Measurements from ENCODE around the gene PARVB.
"Not testable (repeated sequence)": the region's sequence is repeated elsewhere in the genome, so short reads cannot be mapped to it uniquely, and the experiment has no call there.

PARVB gene

GRCh38 chr22:43996981-43997265 is 27.2 kb upstream of the PARVB start:
- no peak for DNase-seq (ENCODE audit: low read depth in 2 of 2)

- no peak for DNase-seq (ENCODE audit: low read depth in 2 of 2)
Measured at GRCh38 chr22:43998679-43999264, 25.3 kb upstream of the PARVB start.

GRCh38 chr22:43999378-43999777 is 24.7 kb upstream of the PARVB start:
- no peak for DNase-seq (ENCODE audit: low read depth in 2 of 2)

- DNase-seq (ENCODE audit: low read depth in 2 of 2), result no peak
Measured at GRCh38 chr22:44000123-44000522, 24.0 kb upstream of the PARVB start.

GRCh38 chr22:44001521-44001920 is 22.6 kb upstream of the PARVB start:
- DNase-seq (ENCODE audit: low read depth in 2 of 2), result no peak

GRCh38 chr22:44002324-44002723 is 21.8 kb upstream of the PARVB start:
- DNase-seq (ENCODE audit: low read depth in 2 of 2), result no peak

- no peak for DNase-seq (ENCODE audit: low read depth in 2 of 2)
Measured at GRCh38 chr22:44002997-44003396, 21.1 kb upstream of the PARVB start.

GRCh38 chr22:44003405-44004103 is 20.5 kb upstream of the PARVB start:
- DNase-seq (ENCODE audit: low read depth in 2 of 2), result no peak

- no peak for DNase-seq (ENCODE audit: low read depth in 2 of 2)
Measured at GRCh38 chr22:44004104-44004460, 20.0 kb upstream of the PARVB start.

GRCh38 chr22:44005524-44005923 is 18.6 kb upstream of the PARVB start:
- no peak for DNase-seq (ENCODE audit: low read depth in 2 of 2)

GRCh38 chr22:44012162-44012561 is 11.9 kb upstream of the PARVB start:
- DNase-seq (ENCODE audit: low read depth in 2 of 2), result no peak

- no peak for DNase-seq (ENCODE audit: low read depth in 2 of 2)
Measured at GRCh38 chr22:44012591-44012990, 11.5 kb upstream of the PARVB start.

- DNase-seq (ENCODE audit: low read depth in 2 of 2), result no peak
Measured at GRCh38 chr22:44014241-44014640, 9.9 kb upstream of the PARVB start.

- DNase-seq (ENCODE audit: low read depth in 2 of 2), result not testable (repeated sequence)
Measured at GRCh38 chr22:44016586-44016985, 7.5 kb upstream of the PARVB start.

GRCh38 chr22:44018594-44018993 is 5.5 kb upstream of the PARVB start:
- no peak for DNase-seq (ENCODE audit: low read depth in 2 of 2)

- no peak for DNase-seq (ENCODE audit: low read depth in 2 of 2)
Measured at GRCh38 chr22:44019416-44019815, 4.7 kb upstream of the PARVB start.

- no peak for DNase-seq (ENCODE audit: low read depth in 2 of 2)
Measured at GRCh38 chr22:44019846-44020245, 4.3 kb upstream of the PARVB start.

GRCh38 chr22:44020981-44021380 is 3.1 kb upstream of the PARVB start:
- DNase-seq (ENCODE audit: low read depth in 2 of 2), result no peak

- DNase-seq (ENCODE audit: low read depth in 2 of 2), result peak in 1 of 2 donors; percentile 25
Measured at GRCh38 chr22:44023404-44024287, 456 bp upstream of the PARVB start.

GRCh38 chr22:44025171-44026065 is 1.3 kb downstream of the PARVB start:
- no peak for DNase-seq (ENCODE audit: low read depth in 2 of 2)

- no peak for DNase-seq (ENCODE audit: low read depth in 2 of 2)
Measured at GRCh38 chr22:44026066-44026629, 2.0 kb downstream of the PARVB start.
